A549 (cell line): Measurements from ENCODE around the gene TSNAX. TPM values are rescaled to one million over a fixed set of nuclear protein-coding genes. Genes with fewer than 3 reads are reported as not detected.

Source experiments
- ATAC-seq, 2 experiments: fragments of 200-7000 bp in 1 of 2; fragments of >200 bp in 1 of 2; cut with Nextera tagmentation in 1 of 2; cut with Tn5 transposase in 1 of 2; 3 replicates each; pipeline versions ENCODE4 v1.8.0 to v1.9.1; 2018 to 2020; ENCODE audit warnings: mild to moderate bottlenecking in 1 of 2, moderate library complexity in 1 of 2
- CTCF ChIA-PET: fragments of 300-600 bp; sonication (Branson Sonifier 250); formaldehyde crosslinking; extraction: SDS; loops from one replicate; lab custom pipeline; 2021; ENCODE audit warnings: antibody characterized with exemption, inconsistent platforms; lab: Yijun Ruan, JAX
- POLR2A ChIA-PET: fragments of 350-600 bp; formaldehyde crosslinking; extraction: SDS; loops from one replicate; lab custom pipeline; 2021; ENCODE audit warnings: antibody characterized with exemption, inconsistent platforms; lab: Yijun Ruan, JAX
- DNase-seq, 2 experiments: peaks; one replicate each; pipeline versions ENCODE4 v3.0.0 to v3.0.0-alpha.2; 2011 to 2016; ENCODE audit warnings: low read depth in 1 of 2, low spot score in 1 of 2
- FAIRE-seq: peaks from 2 replicates; lab custom pipeline; 2011; peaks lifted over from hg19 to GRCh38; lab: Jason Lieb, UNC
- H3K27ac ChIP-seq, 2 experiments: fragments of >200 bp; sonication (Bioruptor Twin); formaldehyde crosslinking; 3 replicates each; pipeline ENCODE4 v1.5.1; 2016 to 2017
- H3K4me1 ChIP-seq: fragments of >200 bp; sonication (Bioruptor Twin); formaldehyde crosslinking; 3 replicates; pipeline ENCODE4 v1.6.1; 2016
- H3K4me2 ChIP-seq: fragments of >200 bp; sonication (Bioruptor Twin); formaldehyde crosslinking; 3 replicates; pipeline ENCODE4 v1.6.1; 2016
- H3K4me3 ChIP-seq: fragments of >200 bp; sonication (Bioruptor Twin); formaldehyde crosslinking; 3 replicates; pipeline ENCODE4 v1.5.1; 2016
- H3K9me3 ChIP-seq: fragments of >200 bp; sonication (Bioruptor Twin); formaldehyde crosslinking; 3 replicates; pipeline ENCODE4 v1.6.1; 2016
- BCL3 ChIP-seq: fragments of >200 bp; sonication (Bioruptor Twin); formaldehyde crosslinking; IDR thresholded peaks from 3 replicates; pipeline ENCODE4 v1.6.1; 2016
- CBX2 ChIP-seq: fragments of 200-600 bp; sonication (generic); IDR thresholded peaks from 2 replicates; pipeline ENCODE4 v1.6.1; 2016; ENCODE audit warnings: low read depth, mild to moderate bottlenecking, borderline replicate concordance
- CHD4 ChIP-seq: fragments of 200-600 bp; sonication (generic); IDR thresholded peaks from 2 replicates; pipeline ENCODE4 v1.6.1; 2016; ENCODE audit warnings: antibody characterized with exemption, mild to moderate bottlenecking, borderline replicate concordance
- EHMT2 ChIP-seq: fragments of 200-600 bp; sonication (generic); IDR thresholded peaks from 2 replicates; pipeline ENCODE4 v1.6.1; 2016; ENCODE audit warnings: antibody characterized with exemption, low read depth, mild to moderate bottlenecking, moderate library complexity
- ESRRA ChIP-seq: fragments of 150-350 bp; IDR thresholded peaks from 2 replicates; pipeline ENCODE4 v1.6.1; 2014; ENCODE audit warnings: mild to moderate bottlenecking, low read length, borderline replicate concordance
- FOXS1 ChIP-seq: fragments of 250-450 bp; sonication (Bioruptor Pico); IDR thresholded peaks from 2 replicates; pipeline ENCODE4 v1.5.0; 2020; ENCODE audit warnings: mild to moderate bottlenecking, moderate library complexity
- HMGXB4 ChIP-seq: fragments of 250-450 bp; sonication (Bioruptor Pico); IDR thresholded peaks from 2 replicates; pipeline ENCODE4 v1.5.0; 2021; ENCODE audit warnings: mild to moderate bottlenecking, moderate library complexity, borderline replicate concordance
- HOXA7 ChIP-seq: fragments of 250-450 bp; sonication (Bioruptor Pico); IDR thresholded peaks from 2 replicates; pipeline ENCODE4 v1.5.0; 2020; ENCODE audit warnings: mild to moderate bottlenecking, moderate library complexity
- HOXB13 ChIP-seq: fragments of 250-450 bp; sonication (Bioruptor Pico); IDR thresholded peaks from 2 replicates; pipeline ENCODE4 v1.5.0; 2020; ENCODE audit warnings: low read depth, mild to moderate bottlenecking, moderate library complexity
- JUNB ChIP-seq: fragments of >200 bp; sonication (Bioruptor Twin); formaldehyde crosslinking; IDR thresholded peaks from 2 replicates; pipeline ENCODE4 v1.6.1; 2016
- KDM1A ChIP-seq: fragments of 200-600 bp; sonication (generic); IDR thresholded peaks from 2 replicates; pipeline ENCODE4 v1.6.1; 2016; ENCODE audit warnings: low read depth, mild to moderate bottlenecking
- MAFK ChIP-seq: fragments of 450-650 bp; IDR thresholded peaks from 2 replicates; pipeline ENCODE4 v1.6.1; 2014; ENCODE audit not compliant: partially characterized antibody
- MAX ChIP-seq: IDR thresholded peaks from 2 replicates; pipeline ENCODE4 v1.6.1; 2012
- NFE2L2 ChIP-seq: fragments of 150-350 bp; conservative IDR thresholded peaks from 2 replicates; pipeline ENCODE4 v1.6.1; 2014; ENCODE audit warnings: low read length
- NPAS2 ChIP-seq: fragments of 250-450 bp; sonication (Bioruptor Pico); IDR thresholded peaks from 2 replicates; pipeline ENCODE4 v1.8.0; 2022; ENCODE audit warnings: mild to moderate bottlenecking, moderate library complexity, borderline replicate concordance
- NR3C1 ChIP-seq: fragments of >200 bp; sonication (Bioruptor Twin); formaldehyde crosslinking; IDR thresholded peaks from 3 replicates; pipeline ENCODE4 v1.6.1; 2017
- PBX3 ChIP-seq: IDR thresholded peaks from 2 replicates; pipeline ENCODE4 v1.6.1; 2012
- POLR2A ChIP-seq: IDR thresholded peaks from 2 replicates; pipeline ENCODE4 v1.6.1; 2012; ENCODE audit warnings: mild to moderate bottlenecking, low read length
- RARB ChIP-seq: fragments of 250-450 bp; sonication (Bioruptor Pico); IDR thresholded peaks from 2 replicates; pipeline ENCODE4 v1.8.0; 2021; ENCODE audit warnings: mild to moderate bottlenecking, moderate library complexity
- RFX5 ChIP-seq: fragments of 450-650 bp; IDR thresholded peaks from 2 replicates; pipeline ENCODE4 v1.7.1; 2014; ENCODE audit warnings: antibody characterized with exemption, mild to moderate bottlenecking, moderate library complexity
- TP53 ChIP-seq: fragments of 250-450 bp; sonication (Bioruptor Pico); IDR thresholded peaks from 2 replicates; pipeline ENCODE4 v1.5.0; 2021; ENCODE audit warnings: mild to moderate bottlenecking, moderate library complexity
- WGBS: methylation state at CpG from one replicate; pipeline ENCODE4 v1.1.6; 2017; ENCODE audit errors: missing lambda C conversion rate; 5-methylcytosine and 5-hydroxymethylcytosine counted together
- polyA plus RNA-seq, 4 experiments: library from polyadenylated mRNA; depleted of rRNA in 3 of 4; stranded (reverse); fragments of >200 nt; fragmentation: RNase III in 1 of 4; extraction: RNeasy Plus Mini Kit Qiagen cat#74134 plus additional on column Dnase treatment in 1 of 4; gene quantifications; 2 replicates in 3 of 4; 3 replicates in 1 of 4; pipeline ENCODE4 v1.2.3, GENCODE V29; 2011 to 2017

The TSNAX gene
- polyA plus RNA-seq, 2 of the 4 experiments (the other 2 are of a cell fraction): 48.5 to 58.3 TPM

GRCh38 chr1:231576804-231577718 lies 48.6 kb downstream of the TSNAX start (continued):
- no peak for TF ChIP-seq CHD4
- no peak for TF ChIP-seq RFX5
- no peak for TF ChIP-seq NR3C1

GRCh38 chr1:231580874-231581273 lies 52.4 kb downstream of the TSNAX start:
- ATAC-seq: no peak
- WGBS: 84% methylated on average over 1 of the region's 1 CpG
- Histone ChIP-seq H3K27ac (peak overlapping the region; percentile 4 to 50; a peak in 3 of 6 replicates), H3K9me3 (0 out of 3 replicates have a peak, but pooled peaks cover 3% of the 10 kb centered on the region), H3K4me3 (no peak overlapping the region), H3K4me1 (peaks cover 45% of the 10 kb centered on the region), H3K4me2 (no peak overlapping the region)
- ChIA-PET POLR2A (no interaction called here), CTCF (interaction anchor here (0.6 to 1.1 kb wide), 5 partner anchors 9 to 346 kb away, joined by 3 to 6 read pairs (median 3); no protein-coding TSS in a partner anchor)
- TF ChIP-seq HOXA7 (CRISPR knock-in tag) (no peak), MAFK (no peak), RARB (CRISPR knock-in tag) (no peak), ESRRA (no peak), MAX (no peak), HMGXB4 (no peak), NFE2L2 (no peak), EHMT2 (no peak), CBX2 (no peak), HOXB13 (CRISPR knock-in tag) (no peak), KDM1A (no peak), PBX3 (no peak), BCL3 (no peak), NPAS2 (CRISPR knock-in tag) (no peak), POLR2A (no peak), JUNB (no peak), TP53 (no peak)
- no peak for FAIRE-seq
- DNase-seq: no peak

GRCh38 chr1:231581859-231582258 lies 53.4 kb downstream of the TSNAX start:
- ATAC-seq (no peak), FAIRE-seq (no peak), DNase-seq (no peak)
- TF ChIP-seq FOXS1 (CRISPR knock-in tag) (0 out of 2 replicates have a peak, but pooled peaks have one; percentile 12), BCL3 (no peak)
- Histone ChIP-seq H3K4me2 (no peak overlapping the region; the same call in 2 of the 3 replicates), H3K4me1 (peaks cover 35% of the 10 kb centered on the region), H3K4me3 (no peak overlapping the region), H3K27ac (peak overlapping the region; percentile 16 to 30; a peak in 1 of 6 replicates), H3K9me3 (0 out of 3 replicates have a peak, but pooled peaks cover 3% of the 10 kb centered on the region)
- 69% methylated on average over 2 of the region's 2 CpGs for WGBS
- ChIA-PET POLR2A (no interaction called here), CTCF (interaction anchor here (0.6 to 1.3 kb wide), 2 partner anchors 10 to 25 kb away, joined by 3 read pairs; no protein-coding TSS in a partner anchor)
